ENCODE data around the gene SERGEF.

GRCh38 chr11:17987826-17988225, 25.0 kb downstream of the SERGEF start:
- TF ChIP-seq, protein P1, sequence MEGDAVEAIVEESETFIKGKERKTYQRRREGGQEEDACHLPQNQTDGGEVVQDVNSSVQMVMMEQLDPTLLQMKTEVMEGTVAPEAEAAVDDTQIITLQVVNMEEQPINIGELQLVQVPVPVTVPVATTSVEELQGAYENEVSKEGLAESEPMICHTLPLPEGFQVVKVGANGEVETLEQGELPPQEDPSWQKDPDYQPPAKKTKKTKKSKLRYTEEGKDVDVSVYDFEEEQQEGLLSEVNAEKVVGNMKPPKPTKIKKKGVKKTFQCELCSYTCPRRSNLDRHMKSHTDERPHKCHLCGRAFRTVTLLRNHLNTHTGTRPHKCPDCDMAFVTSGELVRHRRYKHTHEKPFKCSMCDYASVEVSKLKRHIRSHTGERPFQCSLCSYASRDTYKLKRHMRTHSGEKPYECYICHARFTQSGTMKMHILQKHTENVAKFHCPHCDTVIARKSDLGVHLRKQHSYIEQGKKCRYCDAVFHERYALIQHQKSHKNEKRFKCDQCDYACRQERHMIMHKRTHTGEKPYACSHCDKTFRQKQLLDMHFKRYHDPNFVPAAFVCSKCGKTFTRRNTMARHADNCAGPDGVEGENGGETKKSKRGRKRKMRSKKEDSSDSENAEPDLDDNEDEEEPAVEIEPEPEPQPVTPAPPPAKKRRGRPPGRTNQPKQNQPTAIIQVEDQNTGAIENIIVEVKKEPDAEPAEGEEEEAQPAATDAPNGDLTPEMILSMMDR (IDR thresholded peaks at IDR 0.05): no peak
- no peak for TF ChIP-seq POLR2A (IDR thresholded peaks at IDR 0.05)

Data from heart left ventricle (tissue), 13 donors.